Pancreas (tissue), 10 donors: ENCODE results near the gene BTNL8. TPM values are rescaled to one million over a fixed set of nuclear protein-coding genes. Genes with fewer than 3 reads are reported as not detected.
"Not testable (repeated sequence)": the region's sequence is repeated elsewhere in the genome, so short reads cannot be mapped to it uniquely, and the experiment has no call there.

Experiments
- ATAC-seq, 4 donors: fragments of 200-7000 bp; cut with Tn5 transposase; one replicate each; pipeline versions ENCODE4 v1.8.0 to v1.9.1; 2020; ENCODE audit warnings: mild to moderate bottlenecking in 4 of 4, moderate library complexity in 4 of 4
- DNase-seq, 6 donors: peaks; one replicate each; pipeline ENCODE4 v3.0.0-alpha.2; 2020
- FAIRE-seq: peaks from 2 replicates; lab custom pipeline; 2012; peaks lifted over from hg19 to GRCh38; lab: Jason Lieb, UNC
- H3K27ac ChIP-seq, 4 donors: fragments of 200-600 bp; sonication (generic); 1 replicate in 3 of 4; 2 replicates in 1 of 4; pipeline versions ENCODE4 v1.5.0 to v1.8.0; 2020
- H3K27me3 ChIP-seq, 4 donors: fragments of 200-600 bp; one replicate each; pipeline ENCODE4 v1.8.0; 2021
- H3K36me3 ChIP-seq, 3 donors: fragments of 200-600 bp; sonication (generic) in 1 of 3; one replicate each; pipeline versions ENCODE4 v1.5.0 to v1.8.0; 2020 to 2021
- H3K4me1 ChIP-seq, 3 donors: fragments of 200-600 bp; one replicate each; pipeline ENCODE4 v1.8.0; 2021
- H3K4me3 ChIP-seq, 4 donors: fragments of 200-600 bp; sonication (generic) in 2 of 4; one replicate each; pipeline versions ENCODE4 v1.5.0 to v1.8.0; 2020 to 2021
- H3K9me3 ChIP-seq, 4 donors: fragments of 200-600 bp; one replicate each; pipeline ENCODE4 v1.8.0; 2021
- whole genome bisulfite sequencing, 2 donors: extraction: QIAGEN DNeasy Blood & Tissue Kit; methylation state at CpG; one replicate each; pipeline ENCODE4 v1.1.7; 2013; 5-methylcytosine and 5-hydroxymethylcytosine counted together
- intact Hi-C, 3 donors: fragments of 100-400 bp; cut with DNase I; formaldehyde crosslinking; loops; one replicate each; pipeline versions ENCODE4 v1.11.1 to v1.14.2; 2022
- polyA plus RNA-seq, 2 donors: library from polyadenylated mRNA; stranded (reverse); fragments of 200-250 nt; gene quantifications; one replicate each; pipeline ENCODE4 v1.2.3, GENCODE V29; 2013
- total RNA-seq, 6 donors: library from RNA; stranded (reverse); fragmentation: NEBNext Ultra II Directional in 4 of 6; extraction: Animal tissue kit (Norgen Biotek cat#: 25700) in 4 of 6; gene quantifications; one replicate each; pipeline versions ENCODE4 v1.2.1 to v1.2.4, GENCODE V29; 2021 to 2023
- TF ChIP-seq, protein P1 (sequence below), 4 donors: fragments of 200-600 bp; sonication (generic) in 3 of 4; IDR thresholded peaks; one replicate each; pipeline versions ENCODE4 v1.5.0 to v1.8.0; 2021; ENCODE audit warnings: antibody characterized with exemption in 4 of 4
- donor health status: healthy with polysubstance abuse.
- donor health status: DM: no; HTN: no; CAD: no; lungs with moderate emphysema.
- donor health status: DM: no; HTN: no; CAD: no.
- donor health status: control.
- donor health status: control.
- donor health status: Bipolar disorder and iron deficiency.
- donor health status: DM: yes; HTN: yes; CAD: no.
- donor health status: DM: no; HTN: no; CAD: no.
- donor health status: DM: no; HTN: no; CAD: no.
- donor health status: DM: yes; HTN: yes; CAD: no.

The BTNL8 gene
- total and polyA plus RNA-seq, 8 donors: 0.23 to 1.5 (median 0.45) TPM; not detected in 2

- Histone ChIP-seq H3K9me3 (no peaks in the 10 kb centered on the region), H3K36me3 (no peaks in the 10 kb centered on the region), H3K4me1 (peaks cover 6 to 8% (median 7%) of the 10 kb centered on the region in 3 donors), H3K27ac (peak overlapping the region in 3 of 4 donors; percentile 6 to 62 (median 7)), H3K27me3 (no peaks in the 10 kb centered on the region), H3K4me3 (no peak overlapping the region)
- FAIRE-seq (no peak), ATAC-seq (peak; percentile 51 to 79 (median 64)), DNase-seq (peak in 2 of 6 donors; percentile 45 to 52)
- WGBS, 2 donors: 66 to 70% methylated on average over 13 of the region's 13 CpGs
- TF ChIP-seq, protein P1, sequence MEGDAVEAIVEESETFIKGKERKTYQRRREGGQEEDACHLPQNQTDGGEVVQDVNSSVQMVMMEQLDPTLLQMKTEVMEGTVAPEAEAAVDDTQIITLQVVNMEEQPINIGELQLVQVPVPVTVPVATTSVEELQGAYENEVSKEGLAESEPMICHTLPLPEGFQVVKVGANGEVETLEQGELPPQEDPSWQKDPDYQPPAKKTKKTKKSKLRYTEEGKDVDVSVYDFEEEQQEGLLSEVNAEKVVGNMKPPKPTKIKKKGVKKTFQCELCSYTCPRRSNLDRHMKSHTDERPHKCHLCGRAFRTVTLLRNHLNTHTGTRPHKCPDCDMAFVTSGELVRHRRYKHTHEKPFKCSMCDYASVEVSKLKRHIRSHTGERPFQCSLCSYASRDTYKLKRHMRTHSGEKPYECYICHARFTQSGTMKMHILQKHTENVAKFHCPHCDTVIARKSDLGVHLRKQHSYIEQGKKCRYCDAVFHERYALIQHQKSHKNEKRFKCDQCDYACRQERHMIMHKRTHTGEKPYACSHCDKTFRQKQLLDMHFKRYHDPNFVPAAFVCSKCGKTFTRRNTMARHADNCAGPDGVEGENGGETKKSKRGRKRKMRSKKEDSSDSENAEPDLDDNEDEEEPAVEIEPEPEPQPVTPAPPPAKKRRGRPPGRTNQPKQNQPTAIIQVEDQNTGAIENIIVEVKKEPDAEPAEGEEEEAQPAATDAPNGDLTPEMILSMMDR (IDR thresholded peaks at IDR 0.05): no peak
- intact Hi-C loops: no loop called here
Measured at GRCh38 chr5:180873615-180874520, 25.1 kb upstream of the BTNL8 start.

- H3K36me3 ChIP-seq: no peaks in the 10 kb centered on the region
- H3K4me1 ChIP-seq: peaks cover 6 to 8% (median 7%) of the 10 kb centered on the region in 3 donors
- no peak for DNase-seq
- H3K27me3 ChIP-seq: no peaks in the 10 kb centered on the region
- FAIRE-seq: no peak
- intact Hi-C loops: no loop called here
- ATAC-seq: peak; percentile 67 to 74 (median 72)
- H3K9me3 ChIP-seq: no peaks in the 10 kb centered on the region
- WGBS, 2 donors: 38 to 50% methylated on average over 12 of the region's 12 CpGs
- H3K27ac ChIP-seq: peak overlapping the region in 3 of 4 donors; percentile 7 to 62 (median 12)
- H3K4me3 ChIP-seq: no peak overlapping the region
- TF ChIP-seq, protein P1 (IDR thresholded peaks at IDR 0.05): no peak
Measured at GRCh38 chr5:180874804-180875582, 24.0 kb upstream of the BTNL8 start.

GRCh38 chr5:180875860-180876426 lies 23.0 kb upstream of the BTNL8 start:
- Histone ChIP-seq H3K9me3 (no peaks in the 10 kb centered on the region), H3K27me3 (no peaks in the 10 kb centered on the region), H3K4me1 (peaks cover 6 to 8% (median 7%) of the 10 kb centered on the region in 3 donors), H3K36me3 (no peaks in the 10 kb centered on the region), H3K27ac (no peak overlapping the region), H3K4me3 (no peak overlapping the region)
- TF ChIP-seq, protein P1 (IDR thresholded peaks at IDR 0.05): no peak
- DNase-seq: no peak
- FAIRE-seq: no peak
- ATAC-seq: peak in 3 of 4 donors; percentile 25 to 53 (median 47)
- intact Hi-C loops: no loop called here
- WGBS, 2 donors: 58 to 63% methylated on average over 10 of the region's 10 CpGs

DNA sequence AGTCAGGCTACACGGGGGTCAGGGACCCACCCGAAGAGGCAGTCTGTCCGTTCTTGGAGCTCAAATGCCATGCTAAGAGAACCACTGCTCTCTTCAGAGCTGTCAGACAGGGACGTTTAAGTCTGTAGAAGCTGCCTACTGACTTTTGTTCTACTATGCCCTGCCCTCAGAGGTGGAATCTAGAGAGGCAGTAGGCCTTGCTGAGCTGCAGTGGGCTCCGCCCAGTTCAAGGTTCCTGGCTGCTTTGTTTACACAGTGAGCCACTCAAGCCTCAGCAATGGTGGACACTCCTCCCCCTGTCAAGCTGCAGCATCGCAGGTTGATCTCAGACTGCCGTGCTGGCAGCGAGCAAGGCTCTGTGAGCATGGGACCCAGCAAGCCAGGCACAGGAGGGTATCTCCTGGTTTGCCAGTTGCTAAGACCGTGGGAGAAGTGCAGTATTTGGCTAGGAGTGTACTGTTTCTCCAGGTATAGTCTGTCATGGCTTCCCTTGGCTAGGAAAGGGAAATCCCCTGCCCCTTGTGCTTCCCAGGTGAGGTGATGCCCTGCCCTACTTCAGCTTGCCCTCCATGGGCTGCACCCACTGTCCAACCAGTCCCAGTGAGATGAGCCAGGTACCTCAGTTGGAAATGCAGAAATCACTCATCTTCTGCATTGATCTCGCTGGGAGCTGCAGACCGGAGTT lies 13.0 kb upstream of the BTNL8 start:
- ATAC-seq: peak; percentile 93 to 100 (median 98)
- peak overlapping the region in 1 of 4 donors; percentile 25 for H3K27ac ChIP-seq
- H3K36me3 ChIP-seq, intact Hi-C loops, H3K4me1 ChIP-seq, H3K27me3 ChIP-seq, H3K9me3 ChIP-seq, H3K4me3 ChIP-seq, FAIRE-seq: not testable (repeated sequence)
- DNase-seq: peak; percentile 68 to 88 (median 77)
- 40 to 45% methylated on average over 11 of the region's 11 CpGs for WGBS, 2 donors
